ENCODE measurements around the gene PLCH1. TPM values are rescaled to one million over a fixed set of nuclear protein-coding genes. Genes with fewer than 3 reads are reported as not detected.
A peak's percentile ranks its signal among the peaks of the same experiment; 100 is the strongest.

Gene PLCH1
- total and polyA plus RNA-seq, 9 of the 15 experiments (the other 6 are each of a cell fraction or from before 2014, with no cell fraction given) = 0.17 to 0.62 (median 0.40) TPM

DNA sequence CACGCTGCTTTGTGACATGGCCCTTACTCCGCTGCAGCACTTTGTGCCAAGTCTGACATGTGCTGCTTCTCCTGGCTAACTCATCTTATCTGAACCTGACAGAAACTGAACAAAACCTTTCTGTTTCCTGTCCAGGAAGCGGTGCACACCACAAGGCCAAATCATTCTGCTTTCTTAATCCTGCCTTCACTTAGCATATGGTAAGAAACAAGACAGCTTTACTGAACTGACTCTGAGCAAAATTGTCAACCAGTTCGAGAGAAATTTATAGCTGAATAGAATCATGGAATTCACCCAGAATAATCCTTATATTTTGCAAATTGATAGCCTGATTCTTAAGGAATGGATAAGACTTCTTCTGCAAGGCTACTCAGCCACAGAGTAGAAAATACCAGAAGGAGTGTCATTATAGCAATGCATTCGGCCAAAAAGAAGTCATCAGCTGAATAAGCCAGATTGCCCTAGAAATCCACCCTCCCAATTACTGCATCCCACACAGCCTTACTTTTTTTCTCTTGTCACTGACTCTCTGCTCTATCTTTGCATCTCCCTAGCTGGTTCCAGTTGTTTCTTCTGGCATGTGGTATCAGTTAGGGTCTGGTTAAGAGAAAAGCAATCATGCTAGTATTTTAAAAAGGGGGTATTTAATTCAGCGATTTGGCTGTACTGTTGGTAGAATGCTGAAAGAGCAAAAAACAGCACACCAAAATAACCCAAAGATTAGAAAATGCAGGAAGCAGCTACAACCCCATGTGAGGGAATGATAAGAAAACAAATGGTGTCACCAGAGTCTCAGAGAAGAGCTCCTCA, 409.8 kb downstream of the PLCH1 start (continued):
- TF ChIP-seq EP300 (IDR thresholded peaks at IDR 0.05; ENCODE audit: low read length) (peak; percentile 91), FOXJ2 (tag; IDR thresholded peaks at IDR 0.05) (no peak), LEF1 (IDR thresholded peaks at IDR 0.05) (peak; percentile 94), LCOR (CRISPR knock-in tag; IDR thresholded peaks at IDR 0.05) (0 out of 2 replicates have a peak, but pooled peaks have one; percentile 20), XRCC5 (IDR thresholded peaks at IDR 0.05; ENCODE audit: low read depth, low read length) (no peak), ZNF707 (CRISPR knock-in tag; conservative IDR thresholded peaks at IDR 0.05) (no peak), CBX1 (IDR thresholded peaks at IDR 0.05; ENCODE audit: low read depth) (no peak; the same call in 1 of the 2 replicates), BCL6 (CRISPR knock-in tag; IDR thresholded peaks at IDR 0.05) (no peak), CCNT2 (IDR thresholded peaks at IDR 0.05; ENCODE audit: borderline replicate concordance, extremely low read depth, insufficient read length, low read depth, low read length) (no peak), RBM15 (IDR thresholded peaks at IDR 0.05; ENCODE audit: insufficient read depth, low read length) (no peak), PHF8 (IDR thresholded peaks at IDR 0.05; ENCODE audit: borderline replicate concordance, low read length) (no peak; the same call in 1 of the 2 replicates), ZNF75A (CRISPR knock-in tag; IDR thresholded peaks at IDR 0.05) (no peak), MYC (IDR thresholded peaks at IDR 0.05; ENCODE audit: low read depth, low read length) (peak; percentile 92), MYC (CRISPR knock-in tag; IDR thresholded peaks at IDR 0.05; ENCODE audit: borderline replicate concordance, low read depth) (no peak), GATA2 (CRISPR knock-in tag; IDR thresholded peaks at IDR 0.05) (peak; percentile 52; the same call in 1 of the 2 replicates), ZNF561 (CRISPR knock-in tag; conservative IDR thresholded peaks at IDR 0.05) (no peak), HMG20B (CRISPR knock-in tag; IDR thresholded peaks at IDR 0.05) (no peak), ZNF324 (CRISPR knock-in tag; IDR thresholded peaks at IDR 0.05) (no peak), SNRNP70 (optimal IDR thresholded peaks at IDR 0.05; ENCODE audit: low read depth, low read length) (no peak), ZBTB1 (CRISPR knock-in tag; IDR thresholded peaks at IDR 0.05; ENCODE audit: borderline replicate concordance, low read depth) (no peak)
- TF ChIP-seq, protein P1, sequence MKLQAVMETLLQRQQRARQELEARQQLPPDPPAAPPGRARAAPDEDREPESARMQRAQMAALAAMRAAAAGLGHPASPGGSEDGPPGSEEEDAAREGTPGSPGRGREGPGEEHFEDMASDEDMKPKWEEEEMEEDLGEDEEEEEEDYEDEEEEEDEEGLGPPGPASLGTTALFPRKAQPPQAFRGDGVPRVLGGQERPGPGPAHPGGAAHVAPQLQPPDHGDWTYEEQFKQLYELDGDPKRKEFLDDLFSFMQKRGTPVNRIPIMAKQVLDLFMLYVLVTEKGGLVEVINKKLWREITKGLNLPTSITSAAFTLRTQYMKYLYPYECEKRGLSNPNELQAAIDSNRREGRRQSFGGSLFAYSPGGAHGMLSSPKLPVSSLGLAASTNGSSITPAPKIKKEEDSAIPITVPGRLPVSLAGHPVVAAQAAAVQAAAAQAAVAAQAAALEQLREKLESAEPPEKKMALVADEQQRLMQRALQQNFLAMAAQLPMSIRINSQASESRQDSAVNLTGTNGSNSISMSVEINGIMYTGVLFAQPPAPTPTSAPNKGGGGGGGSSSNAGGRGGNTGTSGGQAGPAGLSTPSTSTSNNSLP (IDR thresholded peaks at IDR 0.05; ENCODE audit: borderline replicate concordance, low read depth, low read length) = no peak; the same call in 1 of the 2 replicates
- TF ChIP-seq, protein P2, sequence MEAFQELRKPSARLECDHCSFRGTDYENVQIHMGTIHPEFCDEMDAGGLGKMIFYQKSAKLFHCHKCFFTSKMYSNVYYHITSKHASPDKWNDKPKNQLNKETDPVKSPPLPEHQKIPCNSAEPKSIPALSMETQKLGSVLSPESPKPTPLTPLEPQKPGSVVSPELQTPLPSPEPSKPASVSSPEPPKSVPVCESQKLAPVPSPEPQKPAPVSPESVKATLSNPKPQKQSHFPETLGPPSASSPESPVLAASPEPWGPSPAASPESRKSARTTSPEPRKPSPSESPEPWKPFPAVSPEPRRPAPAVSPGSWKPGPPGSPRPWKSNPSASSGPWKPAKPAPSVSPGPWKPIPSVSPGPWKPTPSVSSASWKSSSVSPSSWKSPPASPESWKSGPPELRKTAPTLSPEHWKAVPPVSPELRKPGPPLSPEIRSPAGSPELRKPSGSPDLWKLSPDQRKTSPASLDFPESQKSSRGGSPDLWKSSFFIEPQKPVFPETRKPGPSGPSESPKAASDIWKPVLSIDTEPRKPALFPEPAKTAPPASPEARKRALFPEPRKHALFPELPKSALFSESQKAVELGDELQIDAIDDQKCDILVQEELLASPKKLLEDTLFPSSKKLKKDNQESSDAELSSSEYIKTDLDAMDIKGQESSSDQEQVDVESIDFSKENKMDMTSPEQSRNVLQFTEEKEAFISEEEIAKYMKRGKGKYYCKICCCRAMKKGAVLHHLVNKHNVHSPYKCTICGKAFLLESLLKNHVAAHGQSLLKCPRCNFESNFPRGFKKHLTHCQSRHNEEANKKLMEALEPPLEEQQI (IDR thresholded peaks at IDR 0.05) = 0 out of 2 replicates have a peak, but pooled peaks have one; percentile 51
- TF ChIP-seq, protein P3, sequence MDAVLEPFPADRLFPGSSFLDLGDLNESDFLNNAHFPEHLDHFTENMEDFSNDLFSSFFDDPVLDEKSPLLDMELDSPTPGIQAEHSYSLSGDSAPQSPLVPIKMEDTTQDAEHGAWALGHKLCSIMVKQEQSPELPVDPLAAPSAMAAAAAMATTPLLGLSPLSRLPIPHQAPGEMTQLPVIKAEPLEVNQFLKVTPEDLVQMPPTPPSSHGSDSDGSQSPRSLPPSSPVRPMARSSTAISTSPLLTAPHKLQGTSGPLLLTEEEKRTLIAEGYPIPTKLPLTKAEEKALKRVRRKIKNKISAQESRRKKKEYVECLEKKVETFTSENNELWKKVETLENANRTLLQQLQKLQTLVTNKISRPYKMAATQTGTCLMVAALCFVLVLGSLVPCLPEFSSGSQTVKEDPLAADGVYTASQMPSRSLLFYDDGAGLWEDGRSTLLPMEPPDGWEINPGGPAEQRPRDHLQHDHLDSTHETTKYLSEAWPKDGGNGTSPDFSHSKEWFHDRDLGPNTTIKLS (IDR thresholded peaks at IDR 0.05; ENCODE audit: borderline replicate concordance, low read depth) = peak; percentile 45; the same call in 1 of the 2 replicates

All from K562 (cell line).